EH (cell line): ENCODE results near the gene PLEKHG1.
A peak's percentile ranks its signal among the peaks of the same experiment; 100 is the strongest.

Experiments
- DNase-seq: peaks from one replicate; pipeline ENCODE4 v3.0.0-alpha.2; 2015; ENCODE audit warnings: low read depth

Gene PLEKHG1

GRCh38 chr6:150599199-150600009 is at the start of gene PLEKHG1:
PLEKHG1 (plus strand) TSS chr6:150599885; CDS start chr6:150733682, 133,797 bp downstream.
- DNase-seq, result peak; percentile 42

GRCh38 chr6:150550244-150550643 is 49.4 kb upstream of the PLEKHG1 start:
- no peak for DNase-seq

GRCh38 chr6:150557043-150557599 is 42.6 kb upstream of the PLEKHG1 start:
- DNase-seq, result no peak

- no peak for DNase-seq
Observed at GRCh38 chr6:150560004-150560883, 39.4 kb upstream of the PLEKHG1 start.

- no peak for DNase-seq
Observed at GRCh38 chr6:150560884-150561219, 38.8 kb upstream of the PLEKHG1 start.

- DNase-seq, result no peak
Observed at GRCh38 chr6:150565945-150566344, 33.7 kb upstream of the PLEKHG1 start.

GRCh38 chr6:150566486-150566885 is 33.2 kb upstream of the PLEKHG1 start:
- DNase-seq, result no peak

- DNase-seq, result no peak
Observed at GRCh38 chr6:150567380-150567779, 32.3 kb upstream of the PLEKHG1 start.

- no peak for DNase-seq
Observed at GRCh38 chr6:150567823-150568383, 31.8 kb upstream of the PLEKHG1 start.

- no peak for DNase-seq
Observed at GRCh38 chr6:150568560-150568959, 31.1 kb upstream of the PLEKHG1 start.

- no peak for DNase-seq
Observed at GRCh38 chr6:150569161-150569560, 30.5 kb upstream of the PLEKHG1 start.

GRCh38 chr6:150573041-150573681 is 26.5 kb upstream of the PLEKHG1 start:
- no peak for DNase-seq

- DNase-seq, result no peak
Observed at GRCh38 chr6:150575836-150576235, 23.8 kb upstream of the PLEKHG1 start.

GRCh38 chr6:150576651-150577226 is 22.9 kb upstream of the PLEKHG1 start:
- no peak for DNase-seq

GRCh38 chr6:150579611-150580010 is 20.1 kb upstream of the PLEKHG1 start:
- DNase-seq, result no peak

GRCh38 chr6:150580489-150580888 is 19.2 kb upstream of the PLEKHG1 start:
- no peak for DNase-seq

GRCh38 chr6:150584065-150584464 is 15.6 kb upstream of the PLEKHG1 start:
- DNase-seq, result no peak

GRCh38 chr6:150584596-150584995 is 15.1 kb upstream of the PLEKHG1 start:
- DNase-seq, result no peak

- DNase-seq, result no peak
Observed at GRCh38 chr6:150586850-150587359, 12.8 kb upstream of the PLEKHG1 start.

GRCh38 chr6:150587637-150588036 is 12.0 kb upstream of the PLEKHG1 start:
- DNase-seq, result no peak

GRCh38 chr6:150588888-150589499 is 10.7 kb upstream of the PLEKHG1 start:
- no peak for DNase-seq
